Stimulated activated CD4-positive, alpha-beta T cell treated with anti-CD3 and anti-CD28 coated beads, Interleukin-4, amount 100 ng/mL, for 1 hour (primary cell): Measurements from ENCODE around the gene ERMN.

Source experiments
- DNase-seq: peaks from one replicate; pipeline ENCODE4 v3.0.0-alpha.2; 2020

ERMN gene

DNA sequence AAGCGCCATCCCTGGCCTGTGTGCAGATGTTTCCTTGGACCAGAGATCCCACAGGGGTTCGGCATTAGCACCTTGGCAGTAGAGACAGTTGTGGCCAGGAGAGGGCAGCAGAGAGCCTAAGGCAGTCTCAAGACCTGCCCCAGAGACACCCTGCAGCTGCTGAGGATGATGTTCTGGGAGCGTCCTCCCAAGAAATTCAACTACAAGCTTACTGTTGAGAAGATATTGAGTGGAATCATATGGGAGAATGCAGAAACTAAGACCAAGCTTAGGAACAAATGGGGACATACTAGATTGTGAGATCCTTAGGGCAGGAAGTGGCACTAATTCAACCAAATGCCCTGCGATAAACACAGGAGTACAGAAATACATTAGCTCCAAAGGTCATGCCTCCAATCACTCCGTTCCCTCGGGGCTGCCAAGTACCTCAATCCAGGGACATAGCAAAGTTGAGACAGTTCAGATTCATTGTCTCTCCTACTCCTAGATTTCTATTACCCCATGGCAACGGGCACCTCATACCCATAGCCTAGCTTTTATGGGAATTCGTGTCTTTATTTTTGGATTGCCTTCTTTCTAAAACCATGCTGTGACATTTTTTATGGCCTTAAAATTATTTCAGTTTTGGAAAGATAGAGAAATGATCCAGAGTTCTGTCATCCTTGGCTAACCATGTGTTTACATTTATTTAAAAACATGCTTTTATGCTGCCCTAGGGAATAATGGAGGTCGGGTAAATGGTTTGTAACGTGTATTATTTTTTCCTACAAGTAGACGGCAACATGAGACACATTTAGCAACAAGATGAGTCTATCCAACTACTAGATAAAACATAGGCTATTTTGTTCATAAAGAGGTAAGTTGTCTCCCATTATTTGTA is 2.2 kb upstream of the ERMN start:
- peak; percentile 90 for DNase-seq

GRCh38 chr2:157327200-157327599 is 1.6 kb upstream of the ERMN start:
- DNase-seq: no peak

- no peak for DNase-seq
Observed at GRCh38 chr2:157326698-157327097, 1.1 kb upstream of the ERMN start.

- no peak for DNase-seq
Observed at GRCh38 chr2:157324331-157324843, 1.2 kb downstream of the ERMN start.

GRCh38 chr2:157322432-157322831 is 3.2 kb downstream of the ERMN start:
- DNase-seq: no peak

- no peak for DNase-seq
Observed at GRCh38 chr2:157321466-157321865, 4.2 kb downstream of the ERMN start.

- DNase-seq: no peak
Observed at GRCh38 chr2:157320409-157320808, 5.2 kb downstream of the ERMN start.

GRCh38 chr2:157319795-157320194 is 5.8 kb downstream of the ERMN start:
- no peak for DNase-seq

DNA sequence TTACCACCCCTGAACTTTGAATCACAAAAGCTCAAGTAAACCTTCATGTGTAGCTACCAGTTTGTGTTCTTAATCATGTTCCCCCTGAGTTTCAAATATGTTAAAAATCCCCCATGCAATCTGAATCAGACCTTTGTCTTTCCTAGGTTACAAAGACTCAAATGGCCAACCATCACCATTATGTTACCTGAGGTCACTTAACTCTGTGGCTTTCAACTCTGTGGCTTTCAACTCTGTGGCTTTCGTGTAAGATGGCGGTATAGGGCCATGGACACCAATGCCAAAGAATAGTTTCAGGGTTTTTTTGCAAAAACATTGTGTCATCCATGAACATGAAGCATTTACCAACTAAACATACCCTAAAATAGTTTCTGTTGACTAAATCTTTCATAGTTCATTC is 6.7 kb downstream of the ERMN start:
- DNase-seq: no peak

GRCh38 chr2:157315901-157316300 is 9.7 kb downstream of the ERMN start:
- no peak for DNase-seq

DNA sequence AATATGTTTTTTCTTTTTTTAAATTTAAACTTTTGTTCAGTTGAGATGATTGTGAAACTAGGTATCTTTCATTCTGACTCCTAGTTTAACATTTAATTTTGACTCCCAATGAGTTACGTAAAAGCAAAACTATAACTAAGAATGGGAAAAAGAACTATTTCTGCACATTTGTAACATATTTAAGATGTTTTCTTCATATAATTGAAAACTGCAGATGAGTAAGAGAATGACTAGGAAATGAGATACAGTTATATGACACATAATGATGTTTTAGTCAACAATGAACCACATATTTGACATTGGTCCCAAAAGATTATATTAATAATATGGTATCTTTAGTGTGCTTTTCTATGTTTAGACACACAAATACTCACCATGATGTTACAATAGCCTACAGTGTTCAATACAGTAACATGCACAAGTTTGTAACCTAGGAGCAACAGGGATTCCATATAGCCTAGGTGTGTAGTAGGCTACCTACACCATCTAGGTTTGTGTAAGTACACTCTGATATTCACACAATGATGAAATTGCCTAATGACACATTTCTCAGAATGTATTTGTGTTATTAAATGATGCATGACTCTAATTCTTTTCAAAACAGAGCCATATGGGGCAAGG is 12.6 kb downstream of the ERMN start:
- no peak for DNase-seq

- DNase-seq: no peak
Observed at GRCh38 chr2:157311706-157312105, 13.9 kb downstream of the ERMN start.

- DNase-seq: no peak
Observed at GRCh38 chr2:157309878-157310277, 15.7 kb downstream of the ERMN start.

- no peak for DNase-seq
Observed at GRCh38 chr2:157307021-157307420, 18.6 kb downstream of the ERMN start.

- no peak for DNase-seq
Observed at GRCh38 chr2:157305723-157306110, 19.9 kb downstream of the ERMN start.

DNA sequence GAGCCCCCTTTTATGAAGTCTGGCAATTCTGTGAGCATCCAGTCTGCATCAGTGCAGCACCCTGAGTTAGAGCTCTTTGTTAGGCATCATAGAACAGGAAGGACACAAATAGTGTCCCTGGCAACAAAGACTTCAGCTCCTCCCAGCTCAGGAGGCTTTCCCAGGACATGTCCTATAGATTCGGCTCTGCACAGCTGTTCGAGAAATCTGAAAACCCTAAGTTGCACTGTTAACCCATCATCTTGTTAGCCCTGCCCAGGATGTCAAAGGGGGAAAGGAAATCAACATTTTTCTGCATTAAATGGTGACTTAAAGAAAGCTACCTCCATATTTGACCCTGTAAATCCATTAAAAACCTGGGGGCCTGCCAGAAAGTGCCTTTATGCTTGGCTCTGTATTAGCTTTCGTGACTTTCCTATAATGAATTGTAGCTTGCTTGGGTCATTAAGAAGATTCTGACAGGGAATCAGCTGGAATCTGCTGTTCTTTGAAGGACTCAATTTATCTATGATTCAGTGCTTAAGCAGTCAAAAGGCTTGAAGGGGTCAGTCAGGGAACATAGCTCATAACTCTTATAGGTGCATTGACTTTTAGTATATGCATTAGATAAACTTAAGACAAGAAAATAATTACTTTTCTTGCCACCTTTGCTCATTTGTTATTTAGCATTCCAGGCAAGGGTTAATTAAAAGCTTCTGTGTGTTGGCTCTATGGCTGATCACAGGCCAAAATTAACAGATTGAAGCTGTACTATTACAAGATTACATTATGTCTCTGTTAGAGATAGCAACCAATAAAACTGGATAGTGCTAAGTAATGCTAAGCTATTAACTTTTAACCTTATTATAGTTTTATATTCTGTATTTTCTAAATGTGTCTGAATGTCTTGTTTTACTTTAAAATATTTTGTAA is 20.6 kb downstream of the ERMN start:
- no peak for DNase-seq

DNA sequence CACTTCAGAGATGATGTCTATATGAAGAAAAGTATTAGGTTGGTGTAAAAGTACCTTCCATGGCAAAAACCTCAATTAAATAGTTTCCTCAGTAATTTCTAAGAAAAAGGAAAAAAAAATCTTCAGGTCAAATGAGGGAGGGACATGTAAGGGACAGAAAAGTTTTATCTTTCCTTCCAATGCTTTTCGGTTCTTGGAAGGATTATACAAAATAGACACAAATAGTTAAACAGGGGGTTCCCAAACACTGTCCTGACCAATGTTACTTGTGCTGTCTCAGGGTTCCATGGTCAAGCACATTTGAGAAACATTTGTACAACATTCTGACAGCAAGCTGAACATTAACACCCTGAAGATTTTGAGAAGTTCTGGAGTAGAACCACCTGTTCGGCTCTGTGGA is 22.0 kb downstream of the ERMN start:
- DNase-seq: no peak

DNA sequence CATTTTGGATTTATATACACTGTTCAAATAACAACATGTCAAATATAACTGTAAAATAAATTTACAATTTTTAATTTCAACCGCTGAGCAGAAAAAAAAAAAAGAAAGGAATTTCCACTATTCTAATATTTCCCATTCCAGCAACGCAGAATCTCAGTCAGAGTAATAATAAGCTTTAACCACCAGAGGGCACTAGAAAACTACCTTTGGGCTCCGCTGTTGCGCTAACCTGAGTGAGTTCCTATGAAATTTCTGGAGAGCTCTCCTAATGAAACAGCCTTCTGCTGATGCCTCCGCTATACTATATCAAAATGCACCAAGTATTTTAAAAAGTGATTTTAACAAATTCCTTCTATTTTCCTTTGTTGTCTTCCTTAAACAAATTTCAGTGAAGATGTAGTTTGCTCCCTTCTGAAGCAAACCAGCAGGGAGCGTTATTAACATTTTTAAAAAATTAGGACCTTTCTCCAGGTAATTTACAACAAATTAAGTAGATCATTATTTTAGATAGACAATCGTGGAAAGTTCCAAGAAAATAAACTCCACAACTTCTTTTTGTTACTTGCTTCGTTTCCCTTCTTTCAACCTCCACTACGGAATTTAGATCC is 23.0 kb downstream of the ERMN start:
- DNase-seq: peak; percentile 7

DNA sequence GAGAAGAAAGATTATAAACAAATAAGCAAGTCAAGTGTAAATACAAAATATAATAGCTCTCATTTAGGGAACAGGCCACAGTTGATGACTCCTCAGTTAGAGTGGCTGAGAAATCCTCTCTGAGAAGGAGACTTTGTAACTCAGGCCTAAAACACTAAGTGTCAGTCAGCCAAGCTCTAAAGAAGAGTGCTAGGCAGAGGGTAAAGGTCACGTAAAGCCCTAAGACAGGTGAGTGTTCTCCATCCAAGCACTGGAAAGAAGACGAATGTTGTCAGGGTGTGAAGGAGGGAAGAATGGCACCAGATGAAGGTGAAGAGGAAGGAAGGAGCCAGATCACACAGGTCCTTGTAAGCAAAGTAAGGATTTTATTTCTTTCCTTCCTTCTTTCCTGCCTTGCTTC is 24.3 kb downstream of the ERMN start:
- no peak for DNase-seq

DNA sequence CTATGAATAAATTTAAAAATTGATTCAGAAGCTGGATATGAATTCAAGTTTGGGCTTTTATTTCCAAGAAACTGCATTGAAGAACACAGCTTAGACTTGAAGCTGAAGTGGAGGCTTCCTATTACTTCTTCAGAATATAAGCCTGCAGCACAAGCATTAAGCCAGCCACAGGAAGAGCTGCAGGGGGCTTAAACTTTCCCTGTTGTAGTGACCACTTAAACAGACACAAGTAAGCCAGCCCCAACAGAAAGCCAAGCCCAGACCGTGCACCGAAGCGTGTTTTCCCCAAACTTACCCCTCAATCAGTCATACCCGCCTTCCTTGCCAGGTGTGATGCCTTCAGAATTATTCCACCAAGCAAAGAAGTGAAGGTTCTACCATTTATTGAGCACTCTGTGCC is 28.7 kb downstream of the ERMN start:
- DNase-seq: no peak

GRCh38 chr2:157296490-157296889 is 29.1 kb downstream of the ERMN start:
- DNase-seq: no peak

GRCh38 chr2:157292853-157293252 is 32.8 kb downstream of the ERMN start:
- no peak for DNase-seq

- DNase-seq: no peak
Observed at GRCh38 chr2:157291018-157291417, 34.6 kb downstream of the ERMN start.
